ENCODE results near the gene AK8.

Gene AK8

DNA sequence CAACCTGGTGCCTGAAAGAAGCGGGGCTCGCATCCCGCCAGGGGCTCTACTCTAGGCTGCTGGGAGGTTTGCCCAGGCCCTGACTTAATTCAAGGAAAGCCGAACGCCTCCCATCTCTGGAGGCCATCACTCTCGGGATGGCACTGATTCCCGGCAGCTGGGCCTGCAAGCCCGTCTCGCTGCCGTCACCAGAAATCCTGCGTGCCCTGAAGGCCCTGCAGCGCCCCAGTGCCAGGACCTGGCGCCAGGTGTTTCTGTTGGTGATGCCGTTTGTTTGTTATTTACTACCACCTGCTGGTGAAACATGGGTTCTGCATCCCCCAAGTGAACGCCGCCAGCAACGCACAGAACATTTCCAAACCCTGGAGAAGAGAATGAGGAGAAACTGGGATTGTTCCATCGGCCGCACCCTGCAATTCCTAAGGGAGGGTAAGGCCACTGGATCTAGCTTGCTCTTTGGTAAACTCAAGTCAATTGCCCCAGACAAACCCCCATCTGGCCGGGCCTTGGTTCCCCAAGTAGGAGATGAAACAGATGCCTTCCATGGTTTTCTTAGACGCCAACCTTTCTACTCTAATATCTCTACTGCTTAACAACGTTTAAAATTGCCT, 77.9 kb downstream of the AK8 start:
- Histone ChIP-seq H3K4me1 (ENCODE audit: control insufficient read depth in 2 of 2, insufficient read depth in 1 of 2, low read depth in 1 of 2, low read length in 2 of 2) (peaks cover 5 to 10% of the 10 kb centered on the region in 2 donors), H3K18ac (ENCODE audit: low read length) (no peak overlapping the region), H3K4ac (ENCODE audit: low read length) (no peak overlapping the region), H4K91ac (ENCODE audit: low read depth, low read length, poor library complexity) (no peak overlapping the region), H3K4me3 (ENCODE audit: low read length in 2 of 2) (no peak overlapping the region), H3K4me2 (ENCODE audit: insufficient read depth, low read length, poor library complexity, severe bottlenecking) (no peak overlapping the region), H3K27ac (replicated peaks; ENCODE audit: low read length) (no peak overlapping the region), H2BK5ac (ENCODE audit: low read length) (no peak overlapping the region), H2BK15ac (ENCODE audit: low read length) (no peak overlapping the region), H2AFZ (ENCODE audit: low read length) (peak overlapping the region; percentile 9), H2BK12ac (ENCODE audit: low read length) (no peak overlapping the region), H2AK5ac (ENCODE audit: low read depth, low read length) (no peak overlapping the region), H3K27me3 (ENCODE audit: control insufficient read depth in 3 of 3, insufficient read depth in 3 of 3, low read depth in 1 of 3, low read length in 3 of 3) (peaks cover 0 to 16% (median 3%) of the 10 kb centered on the region in 3 experiments), H2BK120ac (ENCODE audit: low read depth, low read length) (no peak overlapping the region), H3K14ac (ENCODE audit: low read length) (no peak overlapping the region), H3K23ac (ENCODE audit: low read depth, low read length, poor library complexity) (no peak overlapping the region), H3K9ac (ENCODE audit: low read depth, low read length, poor library complexity) (no peak overlapping the region), H3K9me3 (replicated peaks in 1 of 2; ENCODE audit: control insufficient read depth in 2 of 2, insufficient read depth in 1 of 2, low read depth in 1 of 2, low read length in 2 of 2) (peaks cover 0 to 3% of the 10 kb centered on the region in 2 donors), H3K79me1 (ENCODE audit: low read depth, low read length) (no peaks in the 10 kb centered on the region), H4K8ac (ENCODE audit: low read depth, low read length) (no peak overlapping the region), H3K36me3 (replicated peaks in 1 of 2; ENCODE audit: control insufficient read depth in 2 of 2, insufficient read depth in 2 of 2, low read length in 2 of 2) (no peaks in the 10 kb centered on the region)
- peak; percentile 71 for DNase-seq (ENCODE audit: low spot score)
- WGBS, 2 donors (ENCODE audit: extremely low coverage in 2 of 2, insufficient read length in 2 of 2, insufficient replicate concordance in 1 of 2) = no CpG with 5 or more reads among the region's 22 CpGs

DNA sequence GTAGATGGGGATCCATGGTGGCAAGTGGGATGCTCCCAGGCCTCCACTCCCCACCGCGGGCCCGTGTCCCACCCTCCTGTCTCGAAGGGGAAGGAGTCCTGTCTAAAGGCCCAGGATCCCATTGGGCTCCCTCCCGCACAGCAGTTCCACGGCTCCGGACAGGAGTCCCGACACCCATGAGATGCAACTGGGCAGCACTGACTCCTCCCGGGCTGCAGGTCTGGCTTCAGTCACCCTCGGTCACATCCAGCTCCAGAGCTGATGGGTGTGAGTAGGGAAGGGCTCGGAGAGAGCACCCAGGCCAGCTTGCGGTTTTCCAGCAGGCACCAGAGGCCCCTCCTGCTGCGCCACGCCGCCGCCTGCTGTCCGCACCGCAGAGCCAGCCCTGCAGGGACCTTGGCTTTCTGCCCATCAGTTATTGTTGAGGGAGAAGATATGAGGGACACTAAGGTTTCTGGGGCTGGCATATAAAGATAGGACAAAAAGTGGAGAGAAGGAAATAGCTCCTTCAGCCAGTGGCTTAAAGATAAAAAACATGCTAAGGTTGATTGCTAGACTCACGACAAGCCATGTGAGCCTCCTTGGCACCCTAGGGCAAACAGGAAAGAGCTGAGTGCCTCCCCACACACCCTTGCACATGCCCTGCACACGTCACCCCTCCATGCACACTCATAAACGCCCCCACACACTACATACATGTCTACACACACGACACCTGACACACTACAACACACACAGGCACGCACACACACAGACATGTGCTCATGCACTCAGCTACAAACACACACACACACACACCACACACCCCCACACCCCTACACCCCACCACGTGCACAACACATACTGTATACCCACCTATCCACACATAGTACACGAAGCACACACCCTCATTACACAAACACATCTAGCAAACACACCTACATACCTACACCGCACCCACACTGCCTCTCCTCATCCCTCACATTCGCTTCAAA, 79.0 kb downstream of the AK8 start:
- peaks cover 0 to 20% (median 5%) of the 10 kb centered on the region in 3 experiments for H3K27me3 ChIP-seq (ENCODE audit: control insufficient read depth in 3 of 3, insufficient read depth in 3 of 3, low read depth in 1 of 3, low read length in 3 of 3)
- 100% methylated on average over 3 of the region's 27 CpGs; no CpG with 5 or more reads in 1 of the 2 donors for WGBS, 2 donors (ENCODE audit: extremely low coverage in 2 of 2, insufficient read length in 2 of 2, insufficient replicate concordance in 1 of 2)
- no peak overlapping the region for H2AFZ ChIP-seq (ENCODE audit: low read length)
- H3K4me1 ChIP-seq (ENCODE audit: control insufficient read depth in 2 of 2, insufficient read depth in 1 of 2, low read depth in 1 of 2, low read length in 2 of 2) = no peaks in the 10 kb centered on the region
- peak overlapping the region in 1 of 2 donors; percentile 65 for H3K4me3 ChIP-seq (ENCODE audit: low read length in 2 of 2)
- H3K4ac ChIP-seq (ENCODE audit: low read length) = no peak overlapping the region
- no peak overlapping the region for H4K91ac ChIP-seq (ENCODE audit: low read depth, low read length, poor library complexity)
- H3K14ac ChIP-seq (ENCODE audit: low read length) = no peak overlapping the region
- no peaks in the 10 kb centered on the region for H3K79me1 ChIP-seq (ENCODE audit: low read depth, low read length)
- no peaks in the 10 kb centered on the region for H3K36me3 ChIP-seq (replicated peaks in 1 of 2; ENCODE audit: control insufficient read depth in 2 of 2, insufficient read depth in 2 of 2, low read length in 2 of 2)
- DNase-seq (ENCODE audit: low spot score) = no peak
- H4K8ac ChIP-seq (ENCODE audit: low read depth, low read length) = no peak overlapping the region
- no peak overlapping the region for H3K4me2 ChIP-seq (ENCODE audit: insufficient read depth, low read length, poor library complexity, severe bottlenecking)
- H3K27ac ChIP-seq (replicated peaks; ENCODE audit: low read length) = no peak overlapping the region
- H3K9me3 ChIP-seq (replicated peaks in 1 of 2; ENCODE audit: control insufficient read depth in 2 of 2, insufficient read depth in 1 of 2, low read depth in 1 of 2, low read length in 2 of 2) = peaks cover 0 to 3% of the 10 kb centered on the region in 2 donors
- H2BK5ac ChIP-seq (ENCODE audit: low read length) = no peak overlapping the region
- H2BK15ac ChIP-seq (ENCODE audit: low read length) = no peak overlapping the region
- no peak overlapping the region for H2BK120ac ChIP-seq (ENCODE audit: low read depth, low read length)
- no peak overlapping the region for H3K23ac ChIP-seq (ENCODE audit: low read depth, low read length, poor library complexity)
- no peak overlapping the region for H2AK5ac ChIP-seq (ENCODE audit: low read depth, low read length)
- peak overlapping the region; percentile 63 for H2BK12ac ChIP-seq (ENCODE audit: low read length)
- H3K18ac ChIP-seq (ENCODE audit: low read length) = no peak overlapping the region
- H3K9ac ChIP-seq (ENCODE audit: low read depth, low read length, poor library complexity) = peak overlapping the region; percentile 12

DNA sequence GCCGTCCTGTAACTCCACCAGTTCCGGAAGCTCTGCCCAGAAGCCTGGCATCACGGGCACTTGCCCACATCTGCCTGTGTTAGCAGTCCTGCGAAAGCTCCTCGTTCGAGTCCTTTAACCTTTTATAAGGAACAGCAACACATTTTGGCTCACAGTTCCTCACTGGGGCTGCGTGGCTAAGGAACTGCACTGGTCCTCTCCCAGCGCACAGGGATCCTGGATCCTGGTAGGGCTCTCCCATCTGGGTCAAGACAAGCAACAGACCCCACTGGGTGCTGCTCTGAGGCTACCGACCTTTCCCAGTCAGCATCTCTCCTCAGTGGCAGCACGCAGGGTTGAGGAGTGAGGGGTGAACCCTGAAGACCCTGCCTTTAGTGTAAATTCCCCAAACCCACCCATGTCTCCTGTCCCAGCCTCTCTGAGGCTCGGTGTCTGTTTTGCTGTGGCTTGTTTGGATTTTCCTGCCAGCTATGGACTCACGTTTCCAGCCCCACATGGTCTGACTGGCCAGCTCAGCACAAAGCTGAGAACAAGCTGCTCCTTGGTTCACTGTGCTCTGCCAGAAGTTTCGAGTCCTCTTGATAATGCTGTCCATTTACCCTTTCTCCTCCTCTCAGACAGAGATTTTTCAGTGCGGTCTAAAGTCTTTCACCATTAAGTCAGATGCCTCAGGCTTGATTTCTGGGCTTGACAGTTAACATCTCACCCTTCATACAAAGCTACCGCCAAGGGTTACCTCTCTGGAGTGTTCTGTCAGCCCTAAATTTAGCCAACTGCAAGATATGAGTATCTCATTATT, 80.0 kb downstream of the AK8 start:
- Histone ChIP-seq H2AFZ (ENCODE audit: low read length) (no peak overlapping the region), H3K4me2 (ENCODE audit: insufficient read depth, low read length, poor library complexity, severe bottlenecking) (no peak overlapping the region), H3K9me3 (replicated peaks in 1 of 2; ENCODE audit: control insufficient read depth in 2 of 2, insufficient read depth in 1 of 2, low read depth in 1 of 2, low read length in 2 of 2) (peaks cover 0 to 3% of the 10 kb centered on the region in 2 donors), H3K18ac (ENCODE audit: low read length) (no peak overlapping the region), H4K8ac (ENCODE audit: low read depth, low read length) (peak overlapping the region; percentile 5), H2BK5ac (ENCODE audit: low read length) (no peak overlapping the region), H3K79me1 (ENCODE audit: low read depth, low read length) (no peaks in the 10 kb centered on the region), H3K27ac (replicated peaks; ENCODE audit: low read length) (no peak overlapping the region), H3K9ac (ENCODE audit: low read depth, low read length, poor library complexity) (no peak overlapping the region), H4K91ac (ENCODE audit: low read depth, low read length, poor library complexity) (no peak overlapping the region), H2BK15ac (ENCODE audit: low read length) (peak overlapping the region; percentile 65), H3K4me3 (ENCODE audit: low read length in 2 of 2) (no peak overlapping the region), H2BK120ac (ENCODE audit: low read depth, low read length) (no peak overlapping the region), H2BK12ac (ENCODE audit: low read length) (no peak overlapping the region), H3K14ac (ENCODE audit: low read length) (no peak overlapping the region), H3K4ac (ENCODE audit: low read length) (no peak overlapping the region), H3K4me1 (ENCODE audit: control insufficient read depth in 2 of 2, insufficient read depth in 1 of 2, low read depth in 1 of 2, low read length in 2 of 2) (no peaks in the 10 kb centered on the region), H3K23ac (ENCODE audit: low read depth, low read length, poor library complexity) (no peak overlapping the region), H3K27me3 (ENCODE audit: control insufficient read depth in 3 of 3, insufficient read depth in 3 of 3, low read depth in 1 of 3, low read length in 3 of 3) (peaks cover 0 to 23% (median 7%) of the 10 kb centered on the region in 3 experiments), H2AK5ac (ENCODE audit: low read depth, low read length) (peak overlapping the region; percentile 8), H3K36me3 (replicated peaks in 1 of 2; ENCODE audit: control insufficient read depth in 2 of 2, insufficient read depth in 2 of 2, low read length in 2 of 2) (no peaks in the 10 kb centered on the region)
- DNase-seq (ENCODE audit: low spot score) = no peak
- no CpG with 5 or more reads among the region's 15 CpGs for WGBS, 2 donors (ENCODE audit: extremely low coverage in 2 of 2, insufficient read length in 2 of 2, insufficient replicate concordance in 1 of 2)

All from neuronal stem cell (in vitro differentiated cells).